Activated CD8-positive, alpha-beta memory T cell treated with anti-CD3 and anti-CD28 coated beads for 4 hours (primary cell): ENCODE results near the gene PPP6R3.
"Not testable (repeated sequence)": the region's sequence is repeated elsewhere in the genome, so short reads cannot be mapped to it uniquely, and the experiment has no call there.

Source experiments
- DNase-seq, 2 donors: peaks; one replicate each; pipeline ENCODE4 v3.0.0-alpha.2; 2020; ENCODE audit warnings: low read depth in 2 of 2

The PPP6R3 gene

GRCh38 chr11:68457216-68457897 lies 3.2 kb upstream of the PPP6R3 start:
- no peak for DNase-seq

DNA sequence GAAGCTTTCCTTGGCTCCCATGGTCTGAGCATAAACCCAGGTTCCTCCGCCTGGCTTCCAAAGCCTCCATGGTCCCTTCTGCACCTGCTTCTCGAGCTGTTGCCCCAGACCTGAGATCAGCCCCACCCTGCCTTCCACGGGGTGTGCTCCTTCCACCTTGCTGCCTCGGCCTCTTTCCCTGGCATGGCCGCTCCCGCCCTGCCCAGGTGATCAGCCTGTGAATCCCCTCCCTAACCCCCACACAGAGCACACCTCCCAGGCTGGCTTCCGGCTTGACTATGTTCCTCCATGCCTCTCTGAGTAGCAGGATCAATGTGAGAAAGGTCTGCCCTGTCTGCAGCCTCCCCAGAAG lies 2.7 kb upstream of the PPP6R3 start:
- DNase-seq, result no peak

GRCh38 chr11:68458340-68458739 lies 2.2 kb upstream of the PPP6R3 start:
- DNase-seq, result not testable (repeated sequence)

DNA sequence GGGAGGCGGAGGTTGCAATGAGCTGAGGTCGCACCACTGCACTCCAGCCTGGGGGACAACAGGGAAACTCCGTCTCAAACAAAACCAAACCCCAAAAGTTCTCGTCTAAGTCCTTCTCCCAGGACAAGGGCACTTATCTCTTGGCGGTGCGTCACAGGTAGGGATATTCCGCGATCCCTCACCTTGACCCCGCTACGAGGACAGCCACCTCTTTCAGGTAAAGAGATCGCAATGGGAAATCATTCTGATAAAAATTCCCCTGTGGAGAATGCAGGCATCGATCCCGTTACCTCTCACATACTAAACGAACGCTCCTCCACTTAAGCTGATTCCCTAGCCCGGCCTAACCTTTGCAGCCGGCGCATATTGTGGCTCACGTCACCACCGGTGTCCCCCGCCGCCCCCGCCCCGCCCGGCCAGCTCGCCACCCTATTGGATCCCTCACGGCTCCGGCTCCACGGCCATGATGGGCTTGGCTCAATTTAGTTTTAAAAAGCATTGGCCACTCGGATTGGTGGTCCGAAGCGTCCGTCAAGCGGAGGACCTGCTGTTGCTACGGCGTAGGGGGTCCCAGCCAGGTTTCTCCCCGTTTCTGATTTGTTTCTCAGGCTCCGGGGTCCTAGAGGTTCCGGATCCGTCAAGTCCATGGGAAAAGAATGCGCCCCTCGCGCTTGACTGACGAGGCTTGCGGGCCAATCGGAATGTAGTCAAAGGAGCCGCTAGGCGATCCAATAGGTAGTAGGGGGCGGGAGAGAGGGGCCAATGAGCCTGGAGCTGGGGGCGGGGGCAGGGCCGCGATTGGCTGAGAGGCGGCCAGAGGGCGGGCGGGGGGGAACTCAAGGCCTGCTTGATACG lies 439 bp upstream of the PPP6R3 start:
- peak; percentile 86 to 91 for DNase-seq

- DNase-seq, result no peak
Observed at GRCh38 chr11:68461575-68461917, 994 bp downstream of the PPP6R3 start.

DNA sequence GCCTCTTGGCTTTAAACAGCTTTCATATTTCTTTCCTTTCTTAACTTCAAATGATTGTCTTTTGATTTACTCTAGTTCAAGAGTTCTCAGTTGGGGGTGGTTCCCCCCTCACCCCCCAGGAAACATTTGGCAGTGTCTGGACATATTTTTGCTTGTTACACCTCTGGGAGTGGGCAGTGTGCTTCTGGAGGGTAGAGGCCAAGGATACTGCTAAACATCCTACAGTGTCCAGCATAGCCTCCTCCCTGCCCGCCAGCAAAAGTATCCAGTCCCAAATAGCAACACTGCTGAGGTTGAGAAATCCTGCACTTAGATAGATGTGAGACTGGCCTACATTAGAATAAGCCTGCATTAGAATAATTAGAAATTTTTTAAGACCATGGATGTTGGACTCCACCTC lies 3.2 kb downstream of the PPP6R3 start:
- DNase-seq, result no peak

- DNase-seq, result no peak
Observed at GRCh38 chr11:68467201-68467834, 6.8 kb downstream of the PPP6R3 start.

DNA sequence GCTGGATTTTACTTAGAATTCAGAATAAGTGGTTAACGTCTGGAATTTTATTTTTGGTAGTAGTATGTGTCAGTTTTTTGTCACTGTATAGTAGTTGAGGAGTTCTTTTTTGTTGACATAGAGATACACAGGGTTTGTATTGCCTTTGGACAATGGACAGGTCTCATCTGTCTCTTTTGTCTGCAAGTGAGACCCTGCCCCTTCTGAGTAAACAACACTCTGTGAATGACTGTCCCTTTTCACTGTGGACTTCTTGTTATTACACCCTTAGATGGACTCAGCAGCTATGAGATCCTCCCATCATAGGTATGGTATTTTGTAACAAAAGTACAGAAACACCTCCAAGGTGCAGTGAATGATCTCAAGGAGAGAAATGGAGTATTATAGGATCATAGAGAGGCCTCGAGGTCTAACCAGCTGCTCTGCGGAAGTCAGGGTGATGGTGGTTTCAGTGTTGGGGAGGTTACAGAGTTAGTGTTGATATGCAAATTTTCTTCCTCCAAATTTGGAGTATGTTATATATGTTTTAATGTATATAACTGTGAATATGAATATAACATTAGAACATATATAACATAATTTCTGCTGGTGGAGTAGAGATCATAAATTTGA lies 7.8 kb downstream of the PPP6R3 start:
- no peak for DNase-seq

- no peak for DNase-seq
Observed at GRCh38 chr11:68469122-68469521, 8.6 kb downstream of the PPP6R3 start.

GRCh38 chr11:68469642-68470041 lies 9.1 kb downstream of the PPP6R3 start:
- DNase-seq, result no peak

DNA sequence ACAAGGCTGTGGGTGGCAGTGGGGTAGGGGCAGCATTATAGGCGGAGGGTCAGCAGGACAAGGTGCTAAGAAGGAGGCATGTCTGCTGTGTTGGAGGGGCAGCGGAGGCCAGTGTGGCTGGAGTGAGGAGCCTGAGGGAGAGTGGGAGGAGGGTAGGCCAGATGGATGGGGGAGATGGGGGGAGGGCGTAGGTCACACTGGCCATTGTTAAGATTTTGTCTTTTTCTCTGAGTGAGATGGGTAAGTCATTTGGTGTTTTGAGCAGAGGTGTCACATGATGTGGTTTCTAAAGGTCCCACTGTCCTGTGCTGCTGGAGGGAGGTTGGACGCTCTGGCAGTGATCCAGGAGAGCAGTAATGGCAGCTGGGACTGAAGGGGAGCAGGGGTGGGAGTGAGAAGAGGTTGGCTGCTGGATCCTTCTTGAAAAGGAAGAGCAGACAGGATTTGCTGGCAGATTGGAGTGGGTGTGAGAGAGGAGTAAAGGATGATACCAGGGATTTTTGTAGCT lies 9.8 kb downstream of the PPP6R3 start:
- no peak for DNase-seq

DNA sequence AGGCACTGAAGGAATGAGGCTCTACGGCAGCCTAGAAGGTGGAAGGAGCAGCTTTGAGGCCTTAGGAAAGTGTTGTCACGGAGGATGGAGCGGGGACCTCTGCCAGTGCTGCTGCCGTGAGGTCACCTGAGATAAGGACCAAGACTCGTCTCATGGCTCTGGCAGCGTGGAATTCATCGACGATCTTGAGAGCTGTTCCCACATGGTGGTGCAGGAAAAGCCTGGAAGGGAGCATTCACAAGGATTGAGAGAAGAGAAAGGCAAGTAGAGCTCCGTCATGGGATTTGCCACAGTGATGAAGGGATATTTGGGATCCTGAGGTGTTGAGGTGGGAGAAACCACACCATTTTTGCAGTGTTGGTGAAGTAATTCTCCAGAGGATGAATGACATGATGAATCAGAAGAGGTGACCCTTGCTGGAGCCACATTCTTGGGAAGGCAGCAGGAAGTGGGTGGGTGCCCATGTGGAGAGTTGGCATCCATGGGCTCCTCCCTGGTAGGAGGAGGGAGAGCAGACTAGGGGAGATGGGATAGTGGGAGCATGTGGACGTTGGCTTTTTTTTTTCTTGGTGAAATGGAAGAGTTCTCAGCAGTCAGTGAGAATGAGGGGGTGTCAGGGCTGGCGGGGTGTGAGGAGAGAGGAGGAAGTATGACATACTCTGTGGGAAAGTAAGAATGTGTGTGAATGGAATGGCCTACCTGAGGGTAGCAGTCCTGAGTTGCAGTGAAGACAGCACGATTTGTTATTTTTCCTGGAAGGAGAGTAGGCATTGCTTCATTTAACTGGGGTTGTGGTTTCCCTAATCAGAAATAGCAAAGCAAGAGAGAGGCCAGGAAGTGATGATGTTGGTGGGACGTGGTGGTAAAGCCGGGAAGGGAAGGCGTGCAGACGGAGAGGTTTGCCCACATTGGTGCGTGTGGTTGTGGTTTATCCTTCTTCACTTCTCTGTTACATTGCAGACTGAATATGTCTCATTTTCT lies 11.1 kb downstream of the PPP6R3 start:
- DNase-seq, result peak in 1 of 2 donors; percentile 9

DNA sequence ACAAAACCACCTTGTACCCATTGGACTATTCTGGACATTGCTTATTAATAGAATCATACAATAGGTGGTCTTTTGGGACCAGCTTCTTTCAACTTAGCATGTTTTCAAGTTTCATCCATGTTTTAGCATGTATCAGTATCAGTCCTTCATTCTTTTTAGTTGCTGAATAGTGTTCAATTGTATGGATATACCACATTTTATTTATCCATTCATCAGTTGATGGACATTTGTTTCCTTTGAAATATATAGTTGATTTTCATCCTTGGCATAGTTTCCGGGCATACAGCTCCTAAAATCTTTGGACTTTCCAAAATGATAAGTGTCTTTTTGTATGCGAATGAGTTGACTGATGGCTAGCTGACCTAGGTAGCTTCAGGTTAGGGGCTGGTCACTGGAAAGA lies 12.2 kb downstream of the PPP6R3 start:
- no peak for DNase-seq

DNA sequence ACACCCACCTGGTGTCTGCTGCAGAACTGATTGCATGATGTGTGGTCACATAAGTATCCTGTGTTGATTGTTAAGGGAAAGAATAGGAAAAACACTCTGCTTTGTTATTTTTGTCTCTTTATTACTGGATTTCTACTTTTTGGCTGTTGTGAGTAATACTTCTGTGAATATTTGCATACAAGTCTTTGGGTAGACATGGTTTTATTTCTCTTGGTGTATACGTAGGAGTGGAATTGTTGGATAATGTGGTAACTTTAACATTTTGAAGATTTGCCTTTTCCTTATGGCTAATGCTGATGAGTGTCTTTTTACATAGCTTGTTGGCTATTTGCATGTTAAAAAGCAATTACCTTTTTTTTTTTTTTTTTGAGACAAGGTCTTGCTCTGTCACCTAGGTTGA lies 13.1 kb downstream of the PPP6R3 start:
- DNase-seq, result no peak

- DNase-seq, result not testable (repeated sequence)
Observed at GRCh38 chr11:68475626-68476025, 15.1 kb downstream of the PPP6R3 start.

DNA sequence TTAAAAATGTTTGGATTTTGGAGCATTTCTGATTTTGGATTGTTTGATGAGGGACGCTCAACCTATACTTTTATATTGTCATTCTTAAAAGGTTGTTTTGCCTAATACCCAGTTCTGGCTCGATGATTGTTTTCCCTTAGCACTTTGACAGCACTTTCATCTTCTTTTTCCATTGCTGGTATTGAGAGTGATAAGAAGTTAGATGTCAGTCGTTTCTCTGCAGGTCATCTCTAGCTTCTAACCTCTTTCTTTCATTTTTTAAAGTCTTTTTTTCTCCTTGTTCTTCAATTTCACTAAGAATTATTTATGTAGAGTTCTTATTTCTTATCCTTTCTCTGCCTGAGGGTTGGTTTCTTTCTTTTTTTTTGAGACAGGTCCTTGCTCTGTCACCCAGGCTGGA lies 18.8 kb downstream of the PPP6R3 start:
- DNase-seq, result no peak

DNA sequence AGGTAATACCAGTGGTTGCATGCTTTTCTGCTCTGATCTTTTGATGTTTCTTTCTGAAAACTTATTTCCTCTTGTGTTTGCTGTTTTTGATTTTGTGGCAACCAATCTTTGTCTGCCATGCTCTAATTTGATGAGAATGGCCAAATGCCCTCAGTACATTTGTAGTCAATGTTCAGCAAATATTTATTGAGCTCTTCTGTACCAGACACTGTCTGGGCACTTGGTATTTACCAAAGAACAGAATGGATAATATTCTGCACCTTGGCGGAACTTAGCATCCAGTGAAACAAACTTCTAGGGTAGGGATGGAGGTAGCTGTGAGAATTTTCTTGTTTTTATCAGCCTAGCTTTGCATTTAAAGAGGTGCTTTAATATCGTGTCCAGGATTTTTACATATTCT lies 19.6 kb downstream of the PPP6R3 start:
- DNase-seq, result no peak

DNA sequence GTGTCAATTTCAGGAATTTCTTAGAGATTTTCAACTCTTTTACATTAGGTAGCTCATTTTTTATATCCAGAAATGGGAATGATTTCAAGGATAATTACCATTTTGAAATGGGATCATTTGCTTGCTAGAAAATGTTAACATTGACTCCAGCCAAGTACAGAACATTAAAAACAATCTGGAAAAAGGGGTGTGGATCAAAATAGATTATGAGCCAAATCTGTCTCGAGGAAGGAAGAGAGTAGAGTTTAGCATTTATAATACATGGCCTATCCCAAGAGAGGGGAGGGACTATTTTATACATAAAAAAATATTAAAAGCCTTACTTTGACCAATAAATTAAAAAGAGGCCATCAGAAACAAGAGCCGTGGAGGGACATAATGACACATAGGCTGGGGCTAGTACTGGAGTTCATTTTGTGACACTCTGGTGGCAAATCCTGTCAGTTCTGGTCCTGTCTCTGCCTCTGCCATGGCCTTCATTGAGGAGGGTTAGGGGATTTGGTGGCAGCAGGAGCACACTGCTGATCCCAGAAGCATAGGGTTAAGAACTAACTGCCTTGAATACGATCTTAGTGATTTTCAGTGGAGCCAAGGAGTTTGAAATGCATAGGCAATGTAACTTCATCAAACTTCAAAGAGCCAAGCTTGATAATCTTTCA lies 20.4 kb downstream of the PPP6R3 start:
- DNase-seq, result no peak

DNA sequence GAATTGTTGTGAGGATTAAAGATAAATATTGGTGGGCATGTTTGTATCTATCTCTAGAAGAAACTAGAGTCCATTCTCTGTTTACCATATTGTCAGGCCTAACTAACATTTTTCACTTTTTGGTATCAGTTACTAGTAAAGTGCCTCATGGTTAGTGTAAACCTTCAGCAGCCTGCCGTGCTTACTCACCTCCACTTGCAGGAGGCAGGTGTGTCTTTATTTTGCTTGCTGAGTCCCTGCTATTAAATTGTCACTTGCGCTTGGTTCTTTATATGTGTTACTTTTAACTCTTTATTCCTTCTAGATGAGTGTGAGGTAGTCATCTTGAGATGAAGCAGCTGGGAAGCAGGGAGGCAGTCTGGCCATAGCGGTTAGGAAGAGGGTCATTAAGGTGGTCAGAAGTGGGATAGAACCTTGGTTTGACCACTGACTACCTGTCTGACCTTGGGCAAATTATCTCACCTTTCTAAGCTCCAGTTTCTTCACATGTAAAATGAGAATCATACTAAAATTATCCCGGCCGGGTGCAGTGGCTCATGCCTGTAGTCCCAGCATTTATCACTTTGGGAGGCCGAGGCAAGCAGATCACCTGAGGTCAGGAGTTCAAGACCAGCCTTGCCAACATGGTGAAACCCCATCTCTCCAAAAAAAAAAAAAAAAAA lies 21.2 kb downstream of the PPP6R3 start:
- DNase-seq, result no peak

DNA sequence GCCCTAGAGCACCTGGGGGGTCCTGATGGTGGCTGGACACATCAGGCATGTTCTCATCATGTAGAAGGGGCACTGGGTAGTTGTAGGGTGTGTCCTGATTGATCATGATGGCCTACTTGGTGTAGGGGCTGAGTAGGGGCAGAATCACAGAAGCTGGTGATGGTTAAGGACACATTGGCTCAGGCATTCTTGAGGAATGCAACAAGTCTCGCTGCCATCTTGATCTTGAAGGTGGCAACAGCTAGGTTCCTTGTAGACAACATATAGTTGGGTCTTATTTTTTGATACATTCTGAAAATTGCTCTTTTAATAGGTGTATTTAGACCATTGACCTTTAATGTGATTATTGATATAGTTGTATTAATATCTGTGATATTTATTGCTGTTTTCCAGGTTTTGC lies 28.1 kb downstream of the PPP6R3 start:
- no peak for DNase-seq
